ENCODE results near the gene ARHGEF39. TPM values are rescaled to one million over a fixed set of nuclear protein-coding genes. Genes with fewer than 3 reads are reported as not detected.
"Not testable (repeated sequence)": the region's sequence is repeated elsewhere in the genome, so short reads cannot be mapped to it uniquely, and the experiment has no call there.

The ARHGEF39 gene
- total and polyA plus RNA-seq, 5 experiments from 2014 or later, result 0.13 to 0.29 (median 0.25) TPM; not detected in 1

GRCh38 chr9:35645736-35646135 is 19.3 kb downstream of the ARHGEF39 start:
- H3K9me3 Mint-ChIP-seq, DNase-seq, H3K27me3 Mint-ChIP-seq, ATAC-seq, H3K36me3 Mint-ChIP-seq: not testable (repeated sequence)
- H3K27ac Mint-ChIP-seq, result peak overlapping the region; percentile 95 to 98 (median 96)
- peak overlapping the region; percentile 89 to 98 (median 96) for H3K4me3 Mint-ChIP-seq
- peaks cover 26 to 85% (median 53%) of the 10 kb centered on the region in 4 donors for H3K4me1 Mint-ChIP-seq
- POLR2A ChIA-PET, result interaction anchor here (0.6 to 8.6 kb wide), 18 partner anchors 13 to 185 kb away, joined by 3 to 180 read pairs (median 6); partner anchors contain the start of genes CCDC107, CD72, CREB3 and RMRP

DNA sequence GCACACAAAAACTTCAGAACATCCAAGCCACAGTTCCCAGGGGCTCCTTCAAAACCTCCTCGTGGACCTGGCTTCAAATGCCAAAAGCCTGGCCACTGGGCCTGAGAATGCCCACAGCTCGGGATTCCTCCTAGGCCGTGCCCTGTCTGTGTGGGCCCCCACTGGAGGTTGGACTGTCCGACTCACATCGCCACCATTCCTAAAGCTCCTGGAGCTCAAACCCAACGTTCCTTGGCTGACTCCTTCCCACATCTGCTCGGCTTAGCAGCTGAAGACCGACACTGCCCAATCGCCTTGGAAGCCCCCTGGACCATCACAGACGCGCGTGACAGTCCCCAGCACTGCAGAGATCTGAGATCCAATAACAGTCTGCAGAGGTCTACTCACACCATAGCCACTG is 21.9 kb downstream of the ARHGEF39 start:
- POLR2A ChIA-PET, result interaction anchor here (0.6 to 8.6 kb wide), 3 partner anchors 13 to 24 kb away, joined by 3 to 180 read pairs (median 4); partner anchors contain the start of genes CCDC107 and RMRP
- peaks cover 0 to 4% (median 2%) of the 10 kb centered on the region in 3 donors for H3K36me3 Mint-ChIP-seq
- peak overlapping the region in 1 of 10 donors; percentile 4 for H3K4me3 Mint-ChIP-seq
- no peaks in the 10 kb centered on the region for H3K27me3 Mint-ChIP-seq
- DNase-seq (no peak), ATAC-seq (no peak)
- peaks cover 25 to 89% (median 57%) of the 10 kb centered on the region in 4 donors for H3K4me1 Mint-ChIP-seq
- peak overlapping the region in 3 of 10 donors; percentile 38 to 62 (median 50) for H3K27ac Mint-ChIP-seq
- no peaks in the 10 kb centered on the region for H3K9me3 Mint-ChIP-seq

DNA sequence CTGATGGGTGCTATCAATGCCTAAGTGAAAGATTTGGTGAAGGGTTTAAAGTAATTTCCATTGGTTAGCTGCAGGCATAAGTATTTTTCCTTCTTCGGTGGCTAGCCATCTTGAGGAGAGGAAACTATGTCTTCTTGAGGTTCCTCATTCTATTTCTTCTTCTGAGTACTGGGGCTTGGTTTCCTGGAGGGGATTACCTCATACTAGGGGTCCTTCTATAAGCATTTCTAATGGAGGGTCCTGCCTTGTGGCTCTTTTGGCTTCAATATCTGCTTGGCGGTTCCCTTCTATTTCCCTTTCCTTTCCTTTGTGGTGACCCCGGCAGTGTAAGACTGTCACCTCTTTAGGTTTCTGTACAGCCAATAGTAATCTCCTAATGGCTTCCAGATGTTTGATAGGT is 23.5 kb downstream of the ARHGEF39 start:
- H3K27me3 Mint-ChIP-seq, H3K4me3 Mint-ChIP-seq, H3K36me3 Mint-ChIP-seq, H3K9me3 Mint-ChIP-seq, POLR2A ChIA-PET, ATAC-seq, DNase-seq: not testable (repeated sequence)
- peak overlapping the region in 4 of 10 donors; percentile 27 to 69 (median 54) for H3K27ac Mint-ChIP-seq
- H3K4me1 Mint-ChIP-seq, result peaks cover 22 to 93% (median 62%) of the 10 kb centered on the region in 4 donors

DNA sequence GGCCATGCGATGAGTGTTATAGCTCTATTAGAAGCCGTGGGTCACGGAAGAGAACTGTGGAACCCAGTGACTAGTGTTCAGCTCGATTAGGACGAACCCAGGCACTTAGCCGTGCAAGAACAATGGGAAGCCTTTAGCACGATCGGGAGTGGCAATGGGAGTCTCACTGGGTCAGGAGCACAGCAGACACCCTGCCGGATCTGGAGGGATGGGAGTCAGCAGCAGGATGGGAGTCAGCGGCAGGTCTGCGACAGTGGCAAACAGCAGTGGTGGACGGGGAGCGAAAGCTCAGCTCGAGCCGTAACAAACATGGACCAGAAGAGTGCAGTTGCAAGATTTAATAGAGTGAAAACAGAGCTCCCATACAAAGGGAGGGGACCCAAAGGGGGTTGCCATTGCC is 24.6 kb downstream of the ARHGEF39 start:
- H3K27me3 Mint-ChIP-seq, DNase-seq, H3K4me3 Mint-ChIP-seq, ATAC-seq, H3K9me3 Mint-ChIP-seq, H3K36me3 Mint-ChIP-seq: not testable (repeated sequence)
- Mint-ChIP-seq H3K27ac (peak overlapping the region in 5 of 10 donors; percentile 15 to 92 (median 67)), H3K4me1 (peaks cover 20 to 93% (median 64%) of the 10 kb centered on the region in 4 donors)
- POLR2A ChIA-PET, result interaction anchor here (2.0 to 2.5 kb wide), 2 partner anchors 18 to 35 kb away, joined by 4 to 7 read pairs; partner anchors contain the start of genes CCDC107, RMRP and TESK1

- Mint-ChIP-seq H3K4me3 (peak overlapping the region in 7 of 10 donors; percentile 1 to 66 (median 50)), H3K27ac (peak overlapping the region in 9 of 10 donors; percentile 24 to 93 (median 81)), H3K4me1 (peaks cover 22 to 94% (median 63%) of the 10 kb centered on the region in 4 donors), H3K36me3 (peaks cover 0 to 4% (median 2%) of the 10 kb centered on the region in 3 donors), H3K27me3 (no peaks in the 10 kb centered on the region), H3K9me3 (no peaks in the 10 kb centered on the region)
- POLR2A ChIA-PET, result interaction anchor here (1.0 to 2.5 kb wide), 5 partner anchors 8 to 92 kb away, joined by 4 to 7 read pairs (median 6); partner anchors contain the start of genes CCDC107, RMRP, SIT1 and TESK1
- DNase-seq (no peak), ATAC-seq (no peak)
These were observed 25.4 kb downstream of the ARHGEF39 start for GRCh38 chr9:35639631-35640030.

GRCh38 chr9:35639225-35639624 is 25.8 kb downstream of the ARHGEF39 start:
- H3K27me3 Mint-ChIP-seq, H3K36me3 Mint-ChIP-seq, H3K9me3 Mint-ChIP-seq, DNase-seq: not testable (repeated sequence)
- Mint-ChIP-seq H3K4me3 (peak overlapping the region in 8 of 10 donors; percentile 23 to 66 (median 52)), H3K27ac (peak overlapping the region in 9 of 10 donors; percentile 38 to 93 (median 82)), H3K4me1 (peaks cover 22 to 94% (median 60%) of the 10 kb centered on the region in 4 donors)
- ATAC-seq, result peak; percentile 41 to 66
- POLR2A ChIA-PET, result interaction anchor here (0.7 to 2.5 kb wide), 6 partner anchors 8 to 92 kb away, joined by 4 to 7 read pairs (median 6); partner anchors contain the start of genes CCDC107, RMRP, SIT1 and TESK1

DNA sequence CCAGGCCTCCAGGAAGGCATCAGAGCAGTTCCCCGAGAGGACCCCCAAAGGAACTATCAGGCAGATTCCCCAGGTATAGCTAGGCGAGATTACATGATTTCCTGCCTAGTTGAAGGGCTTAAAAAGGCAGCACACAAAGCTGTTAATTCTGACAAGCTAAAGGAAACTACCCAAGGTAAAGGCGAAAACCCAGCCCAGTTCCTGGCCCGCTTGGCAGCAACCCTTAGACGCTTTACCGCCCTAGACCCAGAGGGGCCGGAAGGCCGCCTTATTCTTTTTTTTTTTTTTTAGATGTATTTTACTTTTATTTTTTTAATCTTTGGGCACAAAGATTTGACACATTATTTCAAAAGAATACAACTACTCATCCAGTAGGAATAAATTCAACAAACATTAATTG is 26.2 kb downstream of the ARHGEF39 start:
- not testable (repeated sequence) for H3K36me3 Mint-ChIP-seq, H3K27me3 Mint-ChIP-seq, H3K9me3 Mint-ChIP-seq
- peak overlapping the region; percentile 47 to 81 (median 64) for H3K4me3 Mint-ChIP-seq
- POLR2A ChIA-PET, result interaction anchor here (0.7 to 2.5 kb wide), 8 partner anchors 9 to 93 kb away, joined by 3 to 8 read pairs (median 6); partner anchors contain the start of genes CCDC107, RMRP, SIT1 and TESK1
- peak overlapping the region; percentile 58 to 93 (median 90) for H3K27ac Mint-ChIP-seq
- peak; percentile 77 to 84 for ATAC-seq
- H3K4me1 Mint-ChIP-seq, result peaks cover 22 to 97% (median 60%) of the 10 kb centered on the region in 4 donors
- DNase-seq, result peak in 5 of 10 donors; percentile 30 to 74 (median 57)

- H3K9me3 Mint-ChIP-seq, H3K27me3 Mint-ChIP-seq, ATAC-seq, DNase-seq, H3K36me3 Mint-ChIP-seq: not testable (repeated sequence)
- H3K27ac Mint-ChIP-seq, result peak overlapping the region in 9 of 10 donors; percentile 30 to 93 (median 87)
- POLR2A ChIA-PET, result interaction anchor here (1.3 to 2.0 kb wide), 2 partner anchors 10 to 18 kb away, joined by 6 to 8 read pairs; no protein-coding TSS in a partner anchor
- H3K4me3 Mint-ChIP-seq, result peak overlapping the region in 5 of 10 donors; percentile 7 to 81 (median 58)
- peaks cover 21 to 86% (median 56%) of the 10 kb centered on the region in 4 donors for H3K4me1 Mint-ChIP-seq
These were observed 27.5 kb downstream of the ARHGEF39 start for GRCh38 chr9:35637427-35637955.

- not testable (repeated sequence) for DNase-seq, H3K9me3 Mint-ChIP-seq
- peaks cover 21 to 80% (median 56%) of the 10 kb centered on the region in 4 donors for H3K4me1 Mint-ChIP-seq
These were observed 28.1 kb downstream of the ARHGEF39 start for GRCh38 chr9:35636877-35637246.

GRCh38 chr9:35636135-35636876 is 28.7 kb downstream of the ARHGEF39 start:
- Mint-ChIP-seq H3K4me3 (peak overlapping the region in 4 of 10 donors; percentile 8 to 59 (median 30)), H3K4me1 (peaks cover 21 to 75% (median 52%) of the 10 kb centered on the region in 4 donors), H3K27ac (peak overlapping the region in 6 of 10 donors; percentile 57 to 92 (median 76)), H3K36me3 (peaks cover 0 to 4% (median 2%) of the 10 kb centered on the region in 3 donors), H3K27me3 (no peaks in the 10 kb centered on the region), H3K9me3 (no peaks in the 10 kb centered on the region)
- no peak for ATAC-seq
- DNase-seq, result no peak
- POLR2A ChIA-PET, result interaction anchor here (2.3 kb wide), 1 partner anchor 11 kb away, joined by 10 read pairs; no protein-coding TSS in a partner anchor

More at GRCh38 chr9:35636877-35637246, 28.1 kb downstream of the ARHGEF39 start:
- Mint-ChIP-seq H3K4me3 (peak overlapping the region in 3 of 10 donors; percentile 26 to 45 (median 44)), H3K27ac (peak overlapping the region in 6 of 10 donors; percentile 52 to 92 (median 74))
- POLR2A ChIA-PET, result interaction anchor here (2.3 kb wide), 1 partner anchor 10 kb away, joined by 10 read pairs; no protein-coding TSS in a partner anchor
- not testable (repeated sequence) for H3K27me3 Mint-ChIP-seq, ATAC-seq, H3K36me3 Mint-ChIP-seq

DNA sequence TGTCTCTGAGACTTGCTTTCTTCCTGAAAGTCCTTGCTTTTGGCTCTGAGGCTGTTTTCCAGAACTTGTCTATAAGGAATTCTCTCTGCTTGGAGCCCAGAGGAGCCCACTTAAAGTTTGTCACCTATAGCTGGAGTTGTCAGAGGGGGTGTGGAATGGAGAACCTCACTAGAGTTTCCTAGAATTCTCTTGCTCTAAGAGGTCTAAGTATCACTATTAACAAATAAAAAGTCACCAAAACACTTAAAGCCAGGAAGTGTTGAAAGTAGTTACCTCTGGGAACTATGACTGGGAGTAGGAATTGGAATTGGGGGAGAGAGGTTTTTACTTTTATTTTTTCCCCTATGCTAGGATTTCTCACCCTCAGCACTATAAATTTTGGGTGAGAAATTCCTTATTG is 29.3 kb downstream of the ARHGEF39 start:
- Mint-ChIP-seq H3K4me3 (peak overlapping the region in 1 of 10 donors; percentile 59), H3K27ac (peak overlapping the region in 4 of 10 donors; percentile 13 to 92 (median 76)), H3K4me1 (peaks cover 21 to 69% (median 48%) of the 10 kb centered on the region in 4 donors), H3K36me3 (peaks cover 0 to 4% (median 2%) of the 10 kb centered on the region in 3 donors), H3K9me3 (no peaks in the 10 kb centered on the region), H3K27me3 (no peaks in the 10 kb centered on the region)
- POLR2A ChIA-PET, result interaction anchor here (0.8 to 2.3 kb wide), 2 partner anchors 12 to 17 kb away, joined by 3 to 10 read pairs; no protein-coding TSS in a partner anchor
- ATAC-seq (no peak), DNase-seq (no peak)

GRCh38 chr9:35629597-35629996 is 35.4 kb downstream of the ARHGEF39 start:
- ATAC-seq (no peak), DNase-seq (no peak)
- Mint-ChIP-seq H3K27ac (no peak overlapping the region), H3K9me3 (no peaks in the 10 kb centered on the region), H3K36me3 (no peaks in the 10 kb centered on the region), H3K4me1 (peaks cover 4 to 29% (median 8%) of the 10 kb centered on the region in 4 donors), H3K4me3 (no peak overlapping the region), H3K27me3 (no peaks in the 10 kb centered on the region)
- POLR2A ChIA-PET, result interaction anchor here (0.7 to 2.4 kb wide), 3 partner anchors 10 to 18 kb away, joined by 4 to 9 read pairs (median 5); no protein-coding TSS in a partner anchor
